Activated CD4-positive, alpha-beta memory T cell treated with anti-CD3 and anti-CD28 coated beads, Interleukin-2, amount 10 ng/mL, durations not matched to agents 7 days and 5 days (primary cell): ENCODE results near the gene XYLT2. TPM values are rescaled to one million over a fixed set of nuclear protein-coding genes. Genes with fewer than 3 reads are reported as not detected.

Source experiments
- CTCF ChIA-PET: fragments of 350-600 bp; sonication (Branson Sonifier 250); formaldehyde crosslinking; loops from one replicate; lab custom pipeline; 2021; ENCODE audit warnings: antibody characterized with exemption, inconsistent platforms; lab: Charles Lee
- POLR2A ChIA-PET: fragments of 350-600 bp; sonication (Branson Sonifier 250); formaldehyde crosslinking; loops from one replicate; lab custom pipeline; 2021; ENCODE audit warnings: antibody characterized with exemption; lab: Charles Lee
- DNase-seq: peaks from one replicate; pipeline ENCODE4 v3.0.0-alpha.2; 2020
- H3K27ac Mint-ChIP-seq: one replicate; pipeline ENCODE4 v1.8.0; 2021; ENCODE audit warnings: mild to moderate bottlenecking, mixed read lengths
- H3K27me3 Mint-ChIP-seq: one replicate; pipeline ENCODE4 v1.8.0; 2021; ENCODE audit warnings: mixed read lengths
- H3K36me3 Mint-ChIP-seq: one replicate; pipeline ENCODE4 v1.8.0; 2021; ENCODE audit warnings: low read depth, mixed read lengths
- H3K4me1 Mint-ChIP-seq: one replicate; pipeline ENCODE4 v1.8.0; 2021; ENCODE audit warnings: mixed read lengths
- H3K4me3 Mint-ChIP-seq: one replicate; pipeline ENCODE4 v1.8.0; 2021; ENCODE audit warnings: mild to moderate bottlenecking, mixed read lengths
- H3K9me3 Mint-ChIP-seq: one replicate; pipeline ENCODE4 v1.8.0; 2021; ENCODE audit warnings: mixed read lengths
- total RNA-seq, 2 experiments: library from RNA; stranded (reverse); gene quantifications; one replicate each; pipeline ENCODE4 v1.2.3, GENCODE V29; 2021

XYLT2 gene
- total RNA-seq, 2 experiments from 2014 or later: 26.7 to 29.7 TPM

- DNase-seq: no peak
- Mint-ChIP-seq H3K36me3 (no peaks in the 10 kb centered on the region), H3K9me3 (no peaks in the 10 kb centered on the region), H3K4me1 (no peaks in the 10 kb centered on the region), H3K27ac (no peak overlapping the region), H3K27me3 (peaks cover 27% of the 10 kb centered on the region), H3K4me3 (no peak overlapping the region)
- CTCF ChIA-PET: interaction anchor here (2.9 kb wide), 1 partner anchor 11 kb away, joined by 22 read pairs; the partner anchor contains the start of gene LRRC59
- POLR2A ChIA-PET: interaction anchor here (0.6 to 5.2 kb wide), 3 partner anchors 11 to 22 kb away, joined by 3 to 24 read pairs (median 3); partner anchors contain the start of gene LRRC59
These were observed 62.0 kb downstream of the XYLT2 start for GRCh38 chr17:50407921-50408320.

Other genes starting within 250 kb of the XYLT2 start
- gene SAMD14, start 216.0 kb upstream of the XYLT2 start, total RNA-seq: 1 to 10 TPM in 1 of 2 experiments, under 1 TPM in 1; 0.68 to 1.3 TPM
- gene PPP1R9B, start 195.4 kb upstream of the XYLT2 start, total RNA-seq: 100 to 1,000 TPM; 136 to 137 TPM
- gene SGCA, start 180.1 kb upstream of the XYLT2 start, total RNA-seq: under 1 TPM in 1 of 2 experiments, not detected in 1; 0.30 TPM
- gene COL1A1, start 144.5 kb upstream of the XYLT2 start, total RNA-seq: under 1 TPM; 0.50 to 0.55 TPM
- gene TMEM92, start 71.7 kb upstream of the XYLT2 start, total RNA-seq: under 1 TPM in 1 of 2 experiments, not detected in 1; 0.08 TPM
- 10 to 100 TPM; 56.5 to 57.5 TPM for gene MRPL27, start 27.1 kb downstream of the XYLT2 start, total RNA-seq
- gene EME1, start 27.1 kb downstream of the XYLT2 start, total RNA-seq: 10 to 100 TPM; 25.1 to 26.1 TPM
- 10 to 100 TPM; 67.1 to 68.9 TPM for gene LRRC59, start 51.4 kb downstream of the XYLT2 start, total RNA-seq
- gene ACSF2, start 80.1 kb downstream of the XYLT2 start, total RNA-seq: 10 to 100 TPM; 28.7 to 30.7 TPM
- gene CHAD, start 122.8 kb downstream of the XYLT2 start, total RNA-seq: not detected
- 10 to 100 TPM; 24.5 to 28.4 TPM for gene RSAD1, start 132.7 kb downstream of the XYLT2 start, total RNA-seq
- gene MYCBPAP, start 162.3 kb downstream of the XYLT2 start, total RNA-seq: 10 to 100 TPM; 13.4 to 15.2 TPM
- not detected for gene EPN3, start 186.6 kb downstream of the XYLT2 start, total RNA-seq
- gene SPATA20, start 201.0 kb downstream of the XYLT2 start, total RNA-seq: 10 to 100 TPM; 14.5 to 17.8 TPM
- not detected for gene CACNA1G, start 214.6 kb downstream of the XYLT2 start, total RNA-seq